Stomach (tissue), 4 donors: ENCODE measurements around the gene PRR5L.

Experiments used
- CTCF ChIP-seq, 7 experiments: fragments of 450-650 bp in 4 of 7; fragments of 200-600 bp in 3 of 7; sonication (generic) in 3 of 7; IDR thresholded peaks; one replicate each; pipeline ENCODE4 v1.5.1; 2016 to 2019; ENCODE audit warnings: antibody characterized with exemption in 7 of 7, control low read depth in 2 of 7, mild to moderate bottlenecking in 1 of 7
- EP300 ChIP-seq: sonication (generic); formaldehyde crosslinking; IDR thresholded peaks from one replicate; pipeline ENCODE4 v1.6.1; 2017; ENCODE audit warnings: antibody characterized with exemption
- POLR2A ChIP-seq, 4 donors: fragments of 450-650 bp; IDR thresholded peaks; one replicate each; pipeline ENCODE4 v1.6.1; 2016; ENCODE audit warnings: antibody characterized with exemption in 4 of 4, control low read depth in 2 of 4, mild to moderate bottlenecking in 1 of 4, moderate library complexity in 1 of 4
- POLR2AphosphoS5 ChIP-seq, 3 donors: sonication (generic); formaldehyde crosslinking; IDR thresholded peaks; one replicate each; pipeline ENCODE4 v1.6.1; 2016; ENCODE audit warnings: antibody characterized with exemption in 3 of 3

GRCh38 chr11:36388951-36389350, 92.9 kb downstream of the PRR5L start:
- TF ChIP-seq POLR2A (IDR thresholded peaks at IDR 0.05) (no peak), CTCF (IDR thresholded peaks at IDR 0.05) (no peak), POLR2AphosphoS5 (IDR thresholded peaks at IDR 0.05) (no peak), EP300 (no peak)
